Glutamatergic neuron (in vitro differentiated cells): Measurements from ENCODE around the gene TESMIN. TPM values are rescaled to one million over a fixed set of nuclear protein-coding genes. Genes with fewer than 3 reads are reported as not detected.

ENCODE experiments used
- DNase-seq: peaks from one replicate; pipeline ENCODE4 v3.0.0; 2022
- H3K27ac Mint-ChIP-seq: one replicate; pipeline ENCODE4 v1.8.0; 2020; ENCODE audit warnings: mild to moderate bottlenecking, mixed read lengths, inconsistent platforms; ENCODE audit not compliant: unreplicated experiment
- H3K27me3 Mint-ChIP-seq: one replicate; pipeline ENCODE4 v1.8.0; 2020; ENCODE audit warnings: mild to moderate bottlenecking, moderate library complexity, mixed read lengths, inconsistent platforms; ENCODE audit not compliant: unreplicated experiment
- H3K36me3 Mint-ChIP-seq: one replicate; pipeline ENCODE4 v1.8.0; 2020; ENCODE audit warnings: mild to moderate bottlenecking, mixed read lengths, inconsistent platforms; ENCODE audit not compliant: unreplicated experiment
- H3K4me1 Mint-ChIP-seq: one replicate; pipeline ENCODE4 v1.8.0; 2020; ENCODE audit warnings: mild to moderate bottlenecking, low read depth, mixed read lengths, inconsistent platforms; ENCODE audit not compliant: unreplicated experiment
- H3K4me3 Mint-ChIP-seq: one replicate; pipeline ENCODE4 v1.8.0; 2020; ENCODE audit warnings: mild to moderate bottlenecking, mixed read lengths, inconsistent platforms; ENCODE audit not compliant: unreplicated experiment
- H3K9me3 Mint-ChIP-seq: one replicate; pipeline ENCODE4 v1.8.0; 2020; ENCODE audit warnings: mild to moderate bottlenecking, moderate library complexity, mixed read lengths, inconsistent platforms; ENCODE audit not compliant: unreplicated experiment
- CTCF ChIP-seq: fragments of 200-600 bp; sonication (generic); IDR thresholded peaks from one replicate; pipeline ENCODE4 v1.5.0; 2021; ENCODE audit not compliant: partially characterized antibody, unreplicated experiment
- total RNA-seq: library from RNA; stranded (reverse); fragmentation: NEBNext Ultra II Directional; extraction: Animal tissue kit (Norgen Biotek cat#: 25700); gene quantifications from one replicate; pipeline ENCODE4 v1.2.1, GENCODE V29; 2021; ENCODE audit not compliant: unreplicated experiment

The TESMIN gene
- total RNA-seq, 1 donor from 2014 or later: 3.8 TPM

- Mint-ChIP-seq H3K9me3 (no peaks in the 10 kb centered on the region), H3K27ac (no peak overlapping the region), H3K4me3 (no peak overlapping the region), H3K36me3 (no peaks in the 10 kb centered on the region), H3K27me3 (peaks cover 2% of the 10 kb centered on the region), H3K4me1 (peaks cover 10% of the 10 kb centered on the region)
- no peak for DNase-seq
- no peak for TF ChIP-seq CTCF
These were observed 46.4 kb downstream of the TESMIN start for GRCh38 chr11:68704887-68705286.

GRCh38 chr11:68698993-68699392, 52.3 kb downstream of the TESMIN start:
- H3K4me3 Mint-ChIP-seq: no peak overlapping the region
- no peaks in the 10 kb centered on the region for H3K4me1 Mint-ChIP-seq
- no peak for DNase-seq
- peaks cover 3% of the 10 kb centered on the region for H3K9me3 Mint-ChIP-seq
- H3K36me3 Mint-ChIP-seq: no peaks in the 10 kb centered on the region
- TF ChIP-seq CTCF: no peak
- H3K27ac Mint-ChIP-seq: no peak overlapping the region
- no peaks in the 10 kb centered on the region for H3K27me3 Mint-ChIP-seq

- no peak overlapping the region for H3K27ac Mint-ChIP-seq
- H3K4me3 Mint-ChIP-seq: no peak overlapping the region
- H3K27me3 Mint-ChIP-seq: no peaks in the 10 kb centered on the region
- no peak for TF ChIP-seq CTCF
- no peaks in the 10 kb centered on the region for H3K4me1 Mint-ChIP-seq
- H3K9me3 Mint-ChIP-seq: peaks cover 6% of the 10 kb centered on the region
- H3K36me3 Mint-ChIP-seq: no peaks in the 10 kb centered on the region
- DNase-seq: no peak
These were observed 55.8 kb downstream of the TESMIN start for GRCh38 chr11:68695531-68695930.

GRCh38 chr11:68694431-68695297, 56.7 kb downstream of the TESMIN start:
- DNase-seq: no peak
- Mint-ChIP-seq H3K36me3 (no peaks in the 10 kb centered on the region), H3K27ac (no peak overlapping the region), H3K4me3 (no peak overlapping the region), H3K9me3 (peaks cover 6% of the 10 kb centered on the region), H3K4me1 (no peaks in the 10 kb centered on the region), H3K27me3 (no peaks in the 10 kb centered on the region)
- TF ChIP-seq CTCF: no peak

GRCh38 chr11:68693484-68693882, 57.8 kb downstream of the TESMIN start:
- H3K4me1 Mint-ChIP-seq: no peaks in the 10 kb centered on the region
- no peak overlapping the region for H3K27ac Mint-ChIP-seq
- no peak overlapping the region for H3K4me3 Mint-ChIP-seq
- no peak for TF ChIP-seq CTCF
- H3K36me3 Mint-ChIP-seq: no peaks in the 10 kb centered on the region
- no peak for DNase-seq
- peaks cover 8% of the 10 kb centered on the region for H3K9me3 Mint-ChIP-seq
- H3K27me3 Mint-ChIP-seq: no peaks in the 10 kb centered on the region
